GM21360 (cell line): ENCODE measurements around the gene ZSCAN32.

Source experiments
- ATAC-seq: cut with Tn5 transposase; IDR thresholded peaks from one replicate; pipeline ENCODE4 v1.9.1; 2021; ENCODE audit warnings: mild to moderate bottlenecking, moderate library complexity; ENCODE audit not compliant: unreplicated experiment

ZSCAN32 gene

DNA sequence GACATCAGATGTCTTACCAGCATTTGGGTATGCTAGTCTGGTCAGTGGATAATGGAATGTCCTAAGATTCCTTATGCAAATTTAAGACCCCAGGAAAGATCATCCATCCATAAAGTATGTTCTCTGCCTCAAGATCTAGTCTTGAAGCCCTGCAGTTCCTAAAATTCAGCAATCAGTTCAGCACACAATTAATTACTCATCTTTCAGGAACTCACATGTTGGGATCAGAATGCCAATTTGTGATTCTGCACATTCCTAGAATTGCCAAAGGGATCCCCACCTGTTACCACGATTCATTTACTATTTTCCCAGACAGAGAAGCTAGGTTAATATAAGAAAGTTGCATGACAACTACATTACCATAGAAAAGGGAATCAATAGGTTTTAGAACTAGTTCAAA is 41.9 kb downstream of the ZSCAN32 start:
- ATAC-seq: no peak

- ATAC-seq: no peak
Measured at GRCh38 chr16:3356118-3356517, 44.7 kb downstream of the ZSCAN32 start.

GRCh38 chr16:3355589-3355988 is 45.2 kb downstream of the ZSCAN32 start, which contains the start of gene OR2C1:
Gene OR2C1 (plus strand): TSS chr16:3355889. CDS start chr16:3355941, 52 bp downstream.
- no peak for ATAC-seq

DNA sequence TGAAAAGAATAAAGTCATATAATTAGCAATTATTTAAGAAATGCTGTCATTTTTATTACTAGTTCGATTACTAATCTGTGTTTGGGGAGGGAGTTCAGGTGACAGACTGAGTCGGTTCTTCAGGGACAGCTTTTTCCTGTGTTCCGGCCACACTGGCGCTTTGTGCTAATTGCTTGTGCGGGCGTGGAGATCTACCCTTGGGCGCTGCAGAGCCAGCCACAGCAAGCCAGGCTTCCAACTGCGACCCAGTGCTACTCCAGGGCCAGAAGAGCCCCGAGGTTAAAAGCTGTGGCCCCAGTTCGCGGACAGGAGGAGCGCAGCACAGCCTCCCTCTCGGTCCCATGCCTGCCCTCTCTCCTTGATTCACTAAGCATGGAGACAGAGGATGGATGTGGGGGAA is 51.6 kb downstream of the ZSCAN32 start:
- ATAC-seq: no peak

- no peak for ATAC-seq
Measured at GRCh38 chr16:3348547-3349167, 52.1 kb downstream of the ZSCAN32 start.

DNA sequence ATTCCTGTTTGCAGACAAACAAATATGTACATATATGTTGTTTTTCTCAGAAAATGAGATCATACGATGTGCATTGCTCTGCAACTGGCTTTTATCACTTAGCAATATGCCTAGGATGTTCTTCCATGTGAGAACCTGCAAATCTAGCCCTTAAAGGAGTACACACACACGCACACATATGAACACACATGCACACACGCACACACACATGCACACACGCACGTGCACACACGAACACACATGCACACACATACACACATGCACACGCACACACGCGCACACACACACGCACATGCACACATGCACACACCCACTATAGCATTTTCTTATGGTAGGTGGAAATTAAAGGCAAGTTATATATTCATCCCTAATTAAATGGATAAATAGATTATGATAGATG is 53.2 kb downstream of the ZSCAN32 start:
- no peak for ATAC-seq

DNA sequence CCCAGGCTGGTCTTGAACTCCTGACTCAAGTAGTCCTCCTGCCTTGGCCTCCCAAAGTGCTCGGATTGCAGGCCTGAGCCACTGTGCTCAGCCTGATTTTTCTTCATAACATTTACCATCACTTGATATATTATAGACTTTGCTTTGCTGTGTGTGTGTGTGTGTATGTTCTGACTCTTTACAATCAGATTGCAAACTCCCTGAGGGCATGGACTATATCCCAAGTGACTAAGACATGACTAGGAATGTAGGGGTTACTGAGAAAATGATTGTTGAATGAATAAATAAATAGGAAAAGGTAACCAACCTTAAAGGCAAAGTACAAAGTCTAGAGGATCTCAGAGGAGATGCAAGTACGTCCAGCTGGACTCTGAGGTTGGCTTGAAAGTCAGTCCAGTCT is 54.8 kb downstream of the ZSCAN32 start:
- no peak for ATAC-seq
